Measurements from ENCODE around the gene AFDN. TPM values are rescaled to one million over a fixed set of nuclear protein-coding genes. Genes with fewer than 3 reads are reported as not detected.

AFDN gene
- total and polyA plus RNA-seq, 2 of the 8 experiments (the other 6 are each of a cell fraction or from before 2014, with no cell fraction given) = 53.4 to 192 TPM

DNA sequence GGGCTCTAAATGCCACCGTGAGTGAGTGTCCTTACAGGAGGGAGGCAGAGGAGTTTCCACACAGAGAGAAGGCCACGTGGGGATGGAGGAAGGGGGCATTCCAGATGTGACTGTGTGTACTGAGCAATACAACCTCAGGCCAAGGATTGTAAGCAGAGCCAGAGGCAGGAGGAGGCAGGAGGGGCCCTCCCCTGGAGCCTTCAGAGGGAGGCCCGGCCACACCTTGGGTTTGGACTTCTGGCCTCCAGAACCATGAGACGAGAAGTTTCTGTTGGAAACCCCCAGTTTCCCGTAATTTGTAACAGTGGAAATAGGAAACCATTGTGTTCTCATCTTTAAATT, 161.4 kb downstream of the AFDN start:
- WGBS, 2 experiments (ENCODE audit: extremely low coverage in 1 of 2, insufficient coverage in 1 of 2, insufficient read length in 1 of 2, insufficient replicate concordance in 2 of 2, low coverage in 1 of 2, low lambda C conversion rate in 2 of 2, missing lambda C conversion rate in 1 of 2) = 86% methylated on average over 5 of the region's 5 CpGs; no CpG with 5 or more reads in 1 of the 2 experiments
- no peak overlapping the region for H4K91ac ChIP-seq (replicated peaks; ENCODE audit: insufficient read length, low read length)
- POLR2A ChIA-PET (ENCODE audit: partially characterized antibody) = no interaction called here

More for the DNA sequence above, 161.4 kb downstream of the AFDN start:
- Histone ChIP-seq H3K18ac (ENCODE audit: extremely low read depth, low read length) (no peak overlapping the region), H3K79me1 (ENCODE audit: low read depth, low read length) (no peaks in the 10 kb centered on the region; the same call in 1 of the 2 replicates), H2BK12ac (ENCODE audit: low read depth, low read length) (no peak overlapping the region), H3K27ac (ENCODE audit: low read depth, low read length) (no peak overlapping the region), H3K4me2 (ENCODE audit: insufficient read depth in 1 of 2, low read depth in 2 of 2, low read length in 2 of 2) (no peak overlapping the region), H4K8ac (ENCODE audit: extremely low read depth, insufficient read depth, low read length) (no peak overlapping the region), H4K20me1 (replicated peaks in 1 of 2; ENCODE audit: control insufficient read depth in 1 of 2, insufficient read depth in 2 of 2, low read length in 2 of 2) (no peaks in the 10 kb centered on the region), H2BK20ac (ENCODE audit: low read length) (no peak overlapping the region), H3K27me3 (replicated peaks in 1 of 4; ENCODE audit: control insufficient read depth in 3 of 4, extremely low read depth in 1 of 4, insufficient read depth in 3 of 4, low read length in 3 of 4) (no peaks in the 10 kb centered on the region), H4K5ac (ENCODE audit: insufficient read length, low read depth, low read length) (no peak overlapping the region), H2AFZ (ENCODE audit: low read length) (no peak overlapping the region), H3K36me3 (ENCODE audit: control insufficient read depth in 2 of 4, insufficient read depth in 4 of 4, low read length in 3 of 4) (no peaks in the 10 kb centered on the region), H3K56ac (replicated peaks; ENCODE audit: insufficient read length, low read depth, low read length) (no peak overlapping the region), H3K9ac (replicated peaks in 1 of 4; ENCODE audit: extremely low read depth in 1 of 4, low read depth in 3 of 4, low read length in 3 of 4) (no peak overlapping the region), H2BK15ac (ENCODE audit: low read length) (no peak overlapping the region), H2BK5ac (ENCODE audit: low read depth, low read length) (no peak overlapping the region), H3K4me3 (ENCODE audit: extremely low read depth in 1 of 4, insufficient read depth in 2 of 4, low read depth in 3 of 4, low read length in 4 of 4) (no peak overlapping the region), H3K23me2 (ENCODE audit: low read depth, low read length) (no peaks in the 10 kb centered on the region), H2AK5ac (ENCODE audit: low read depth, low read length) (no peak overlapping the region), H3K4me1 (replicated peaks in 1 of 4; ENCODE audit: control insufficient read depth in 3 of 4, insufficient read depth in 4 of 4, low read length in 3 of 4) (no peaks in the 10 kb centered on the region), H3K4ac (replicated peaks; ENCODE audit: insufficient read length, low read depth, low read length) (no peak overlapping the region), H3K9me3 (ENCODE audit: insufficient read depth in 2 of 2, low read depth in 1 of 2, low read length in 1 of 2) (peaks cover 0 to 4% of the 10 kb centered on the region in 2 experiments; a peak in 1 of 4 replicates), H2BK120ac (replicated peaks; ENCODE audit: low read depth, low read length) (no peak overlapping the region), H3K14ac (ENCODE audit: insufficient read length) (no peak overlapping the region), H3K79me2 (ENCODE audit: control insufficient read depth in 1 of 2, insufficient read depth in 2 of 2, low read length in 2 of 2) (no peaks in the 10 kb centered on the region), H3K23ac (ENCODE audit: insufficient read length) (no peak overlapping the region)
- CTCF ChIA-PET (ENCODE audit: partially characterized antibody) = interaction anchor here (1.2 to 1.8 kb wide), 2 partner anchors 18 to 20 kb away, joined by 3 to 8 read pairs; no protein-coding TSS in a partner anchor
- no peak for TF ChIP-seq SIRT6 (IDR thresholded peaks at IDR 0.05; ENCODE audit: low read length)
- no peak for TF ChIP-seq RNF2 (IDR thresholded peaks at IDR 0.05; ENCODE audit: borderline replicate concordance, low read depth, low read length, missing control alignments, poor library complexity, severe bottlenecking)
- TF ChIP-seq TEAD4 (IDR thresholded peaks at IDR 0.05; ENCODE audit: low read depth, low read length) = no peak
- no peak for TF ChIP-seq TAF1 (IDR thresholded peaks at IDR 0.05; ENCODE audit: low read depth, low read length)
- TF ChIP-seq CBX5 (IDR thresholded peaks at IDR 0.05; ENCODE audit: low read depth, low read length) = no peak
- TF ChIP-seq CBX8 (IDR thresholded peaks at IDR 0.05; ENCODE audit: borderline replicate concordance, low read depth, low read length) = no peak
- no peak for TF ChIP-seq PHF8 (conservative IDR thresholded peaks at IDR 0.05; ENCODE audit: low read depth, low read length)
- no peak for TF ChIP-seq BCL11A (IDR thresholded peaks at IDR 0.05; ENCODE audit: low read depth in 2 of 2, low read length in 2 of 2)
- TF ChIP-seq TAF7 (optimal IDR thresholded peaks at IDR 0.05; ENCODE audit: borderline replicate concordance, low read depth, low read length) = no peak
- TF ChIP-seq MAFK (IDR thresholded peaks at IDR 0.05; ENCODE audit: low read depth, low read length) = no peak
- TF ChIP-seq CHD2 (IDR thresholded peaks at IDR 0.05; ENCODE audit: low read length) = no peak
- FAIRE-seq (no peak), DNase-seq (ENCODE audit: low read depth in 1 of 2, low spot score in 2 of 2) (no peak)

Data from H1 (cell line).